ENCODE measurements around the gene NCLN. TPM values are rescaled to one million over a fixed set of nuclear protein-coding genes. Genes with fewer than 3 reads are reported as not detected.
"Not testable (repeated sequence)": the region's sequence is repeated elsewhere in the genome, so short reads cannot be mapped to it uniquely, and the experiment has no call there.

Gene NCLN
- total RNA-seq, 1 experiment from 2014 or later = 62.2 TPM

DNA sequence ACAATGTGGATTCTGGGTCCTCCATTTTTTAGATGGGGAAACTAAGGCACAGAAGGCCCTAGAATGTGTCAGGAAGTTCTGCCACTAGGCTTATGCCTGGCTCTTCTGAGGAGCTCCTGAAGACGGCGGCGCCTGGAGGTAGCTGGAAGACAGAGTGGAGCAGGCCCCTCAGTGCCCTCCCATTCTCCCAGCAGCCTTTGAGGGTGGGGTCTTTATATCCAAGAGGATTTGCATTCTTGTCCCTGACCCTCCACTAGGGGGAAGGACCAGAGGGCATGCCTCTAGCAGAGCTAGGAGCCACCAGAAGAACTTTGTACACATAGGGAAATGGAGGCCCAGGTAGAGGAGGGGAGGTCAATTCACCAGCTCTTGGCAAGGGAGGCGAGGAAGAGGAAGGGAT, 48.1 kb downstream of the NCLN start:
- in situ Hi-C loops (cut with HindIII; ENCODE audit: low pct_unique_long_range_greater_than_20kb, low sequenced_read_pairs) = no loop called here
- DNase-seq (ENCODE audit: low read depth, low spot score) = no peak

DNA sequence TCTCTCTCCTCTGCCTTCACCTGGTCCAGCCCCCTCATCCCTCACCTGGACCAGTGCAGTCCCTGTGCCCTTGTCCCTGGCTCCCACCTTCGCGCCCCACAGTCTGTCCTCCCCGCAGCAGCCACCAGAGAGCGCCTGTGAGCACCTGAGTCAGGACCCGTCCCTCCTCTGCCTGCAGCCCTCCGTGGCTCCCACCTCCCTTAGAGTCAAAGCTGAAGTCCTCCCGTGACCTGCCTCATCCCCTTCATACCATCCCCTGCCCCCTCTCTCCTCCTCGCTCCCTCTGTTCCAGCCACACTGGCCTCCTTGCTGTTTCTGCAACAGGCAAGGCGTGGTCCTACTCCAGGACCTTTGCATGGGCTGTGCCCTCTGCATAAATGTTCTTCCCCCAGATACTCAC, 49.1 kb downstream of the NCLN start:
- DNase-seq (ENCODE audit: low read depth, low spot score) = no peak
- in situ Hi-C loops (cut with HindIII; ENCODE audit: low pct_unique_long_range_greater_than_20kb, low sequenced_read_pairs) = no loop called here

DNA sequence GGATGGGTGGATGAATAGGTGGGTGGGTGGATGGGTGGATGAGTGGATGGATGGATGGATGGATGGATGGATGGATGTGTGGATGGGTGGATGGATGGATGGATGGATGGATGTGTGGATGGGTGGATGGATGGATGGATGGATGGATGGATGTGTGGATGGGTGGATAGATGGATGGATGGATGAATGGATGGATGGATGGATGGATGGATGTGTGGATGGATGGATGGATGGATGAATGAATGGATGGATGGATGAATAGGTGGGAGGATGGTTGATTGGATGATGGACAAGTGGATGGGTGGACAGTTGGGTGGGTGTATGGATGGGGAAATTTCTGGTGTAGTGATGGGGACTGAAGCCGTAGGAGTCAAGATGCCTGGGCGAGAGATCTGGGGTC, 49.9 kb downstream of the NCLN start:
- in situ Hi-C loops (cut with HindIII; ENCODE audit: low pct_unique_long_range_greater_than_20kb, low sequenced_read_pairs); DNase-seq (ENCODE audit: low read depth, low spot score): not testable (repeated sequence)

DNA sequence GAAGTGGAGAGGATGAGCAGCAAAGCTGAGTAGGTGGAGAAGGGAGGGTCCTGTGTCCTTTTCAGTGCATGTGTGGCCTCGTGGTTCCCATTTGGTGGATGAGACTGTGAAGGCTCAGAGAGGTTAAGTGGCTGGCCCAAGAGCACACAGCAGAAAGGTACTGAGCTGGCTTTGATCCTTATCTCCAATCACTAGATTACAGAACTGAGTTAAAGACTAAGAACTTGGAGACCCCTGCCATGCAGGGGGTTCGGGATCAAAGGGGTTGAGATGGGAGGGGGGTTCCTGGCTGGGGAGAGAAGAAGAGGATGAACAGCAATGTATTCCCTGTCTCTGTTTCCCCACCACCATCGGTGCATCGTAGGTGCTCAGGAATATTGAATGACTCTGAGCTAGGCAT, 50.5 kb downstream of the NCLN start:
- in situ Hi-C loops (cut with HindIII; ENCODE audit: low pct_unique_long_range_greater_than_20kb, low sequenced_read_pairs) = no loop called here
- DNase-seq (ENCODE audit: low read depth, low spot score) = no peak

DNA sequence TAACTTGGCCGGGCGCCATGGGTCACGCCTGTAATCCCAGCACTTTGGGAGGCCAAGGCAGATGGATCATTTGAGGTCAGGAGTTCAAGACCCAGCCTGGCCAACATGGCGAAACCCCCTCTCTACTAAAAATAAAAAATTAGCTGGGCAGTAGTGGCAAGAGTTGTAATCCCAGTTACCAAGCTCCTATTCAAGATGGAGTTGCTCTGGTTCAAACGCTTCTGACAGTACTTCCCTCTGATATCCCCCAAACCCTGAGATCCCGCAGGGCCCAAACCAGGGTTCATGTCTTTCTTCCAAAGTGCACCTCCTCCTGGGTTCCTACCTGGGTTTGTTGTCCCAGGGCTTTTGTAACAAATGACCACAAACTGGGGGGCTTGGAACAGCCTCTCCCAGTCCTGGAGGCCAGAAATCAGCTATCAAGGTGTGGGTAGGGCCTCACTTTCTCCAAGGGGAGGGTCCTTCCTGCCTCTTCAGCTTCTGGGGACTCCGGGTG, 52.4 kb downstream of the NCLN start:
- in situ Hi-C loops (cut with HindIII; ENCODE audit: low pct_unique_long_range_greater_than_20kb, low sequenced_read_pairs) = no loop called here
- no peak for DNase-seq (ENCODE audit: low read depth, low spot score)

DNA sequence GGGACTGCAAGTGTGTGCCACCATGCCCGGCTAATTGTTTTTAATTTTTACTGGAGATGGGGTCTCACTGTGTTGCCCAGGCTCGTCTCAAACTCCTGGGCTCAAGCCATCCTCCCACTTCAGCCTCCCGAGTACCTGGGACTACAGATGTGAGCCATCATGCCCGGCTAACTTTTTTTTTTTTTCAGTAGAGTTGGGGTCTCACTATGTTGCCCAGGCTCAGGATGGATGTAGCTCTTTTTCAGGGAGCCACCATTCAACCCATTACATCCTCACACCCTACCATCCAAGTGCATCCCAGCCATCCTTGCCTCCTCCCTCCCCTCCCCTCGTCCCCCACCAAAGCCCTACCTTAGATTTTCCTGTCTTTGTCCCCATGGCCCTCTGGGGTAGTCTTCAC, 53.6 kb downstream of the NCLN start:
- no peak for DNase-seq (ENCODE audit: low read depth, low spot score)
- in situ Hi-C loops (cut with HindIII; ENCODE audit: low pct_unique_long_range_greater_than_20kb, low sequenced_read_pairs) = no loop called here

DNA sequence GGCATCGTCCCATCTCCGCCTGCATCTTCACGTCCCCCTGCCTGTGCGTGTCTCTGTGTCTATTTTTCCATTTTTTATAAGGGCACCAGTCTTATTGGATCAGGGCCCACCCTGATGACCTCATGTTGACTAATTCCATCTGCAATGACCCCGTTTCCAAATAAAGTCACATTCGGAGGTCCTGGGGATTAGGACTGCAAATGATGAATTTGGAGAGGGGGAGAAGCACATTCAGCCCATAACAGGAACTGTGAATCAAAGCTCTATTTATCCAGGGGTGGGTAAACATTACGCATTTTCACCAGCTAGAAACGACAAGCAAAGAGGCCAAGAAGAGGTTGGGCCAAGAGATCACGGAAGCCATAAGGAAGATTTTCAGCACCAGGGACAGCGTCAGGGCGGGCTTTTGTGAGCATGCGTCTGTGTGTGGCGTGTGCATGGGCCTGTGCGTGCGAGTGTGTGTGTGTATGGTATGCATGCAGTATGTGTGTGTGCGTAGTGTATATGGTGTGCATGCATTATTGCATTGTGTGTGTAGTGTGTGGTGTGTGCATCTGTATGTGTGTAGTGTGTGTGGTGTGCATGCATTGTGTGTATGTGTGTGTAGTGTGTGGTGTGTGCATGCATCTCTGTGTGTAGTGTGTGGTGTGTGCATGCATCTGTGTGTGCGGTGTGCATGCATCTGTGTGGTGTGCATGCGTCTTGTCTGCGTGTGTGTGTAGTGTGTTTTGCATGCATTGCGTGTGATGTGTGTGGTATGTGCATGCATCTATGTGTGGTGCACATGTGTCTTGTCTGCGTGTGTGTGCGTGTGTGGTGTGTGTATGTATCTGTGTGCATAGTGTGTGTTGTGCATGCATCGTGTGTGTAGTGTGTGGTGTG, 58.3 kb downstream of the NCLN start:
- peak; percentile 57 for DNase-seq (ENCODE audit: low read depth, low spot score)
- in situ Hi-C loops (cut with HindIII; ENCODE audit: low pct_unique_long_range_greater_than_20kb, low sequenced_read_pairs) = no loop called here

DNA sequence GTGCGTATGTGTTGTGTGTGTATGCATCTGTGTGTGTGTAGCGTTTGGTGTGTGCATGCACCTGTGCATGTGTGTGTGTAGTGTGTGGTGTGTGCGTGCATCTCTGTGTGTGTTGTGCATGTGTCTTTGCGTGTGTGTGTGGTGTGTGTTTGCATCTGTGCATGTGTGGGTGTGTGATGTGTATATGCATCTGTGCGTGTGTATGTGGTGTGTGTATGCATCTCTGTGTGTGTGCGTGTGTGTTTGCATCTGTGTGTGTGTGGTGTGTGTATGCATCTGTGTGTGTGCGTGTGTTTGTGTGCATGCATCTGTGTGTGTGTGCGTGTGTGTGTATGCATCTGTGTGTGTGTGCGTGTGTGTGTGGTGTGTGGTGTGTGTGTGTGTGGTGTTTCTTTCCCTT, 59.3 kb downstream of the NCLN start:
- DNase-seq (ENCODE audit: low read depth, low spot score) = no peak
- in situ Hi-C loops (cut with HindIII; ENCODE audit: low pct_unique_long_range_greater_than_20kb, low sequenced_read_pairs) = no loop called here

DNA sequence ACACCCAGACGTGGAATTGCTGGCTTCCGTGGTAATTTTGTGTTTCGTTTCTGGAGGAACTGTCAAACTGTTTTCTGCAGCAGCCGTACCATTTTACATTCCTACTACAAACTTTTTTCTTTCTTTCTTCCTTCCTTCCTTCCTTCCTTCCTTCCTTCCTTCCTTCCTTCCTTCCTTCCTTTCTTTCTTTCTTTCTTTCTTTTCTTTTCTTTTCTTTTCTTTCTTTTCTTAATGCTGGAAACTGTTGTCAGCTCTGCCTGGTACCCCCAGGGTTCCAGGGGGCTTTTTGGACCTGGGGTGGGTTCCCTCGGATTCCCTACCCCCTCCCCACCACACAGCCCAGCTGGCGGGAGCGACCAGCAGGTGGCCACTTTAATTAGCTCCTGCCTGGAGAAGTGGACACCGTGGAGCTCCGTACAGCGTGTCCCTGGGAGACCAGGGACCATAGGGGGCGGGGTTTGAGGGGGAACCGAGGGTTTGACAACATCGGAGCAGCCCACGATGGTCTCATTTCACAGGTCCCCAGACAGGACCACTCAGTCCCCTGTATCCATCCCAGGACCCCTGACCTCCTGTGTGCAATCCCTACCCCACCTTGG, 63.1 kb downstream of the NCLN start:
- in situ Hi-C loops (cut with HindIII; ENCODE audit: low pct_unique_long_range_greater_than_20kb, low sequenced_read_pairs) = no loop called here

DNA sequence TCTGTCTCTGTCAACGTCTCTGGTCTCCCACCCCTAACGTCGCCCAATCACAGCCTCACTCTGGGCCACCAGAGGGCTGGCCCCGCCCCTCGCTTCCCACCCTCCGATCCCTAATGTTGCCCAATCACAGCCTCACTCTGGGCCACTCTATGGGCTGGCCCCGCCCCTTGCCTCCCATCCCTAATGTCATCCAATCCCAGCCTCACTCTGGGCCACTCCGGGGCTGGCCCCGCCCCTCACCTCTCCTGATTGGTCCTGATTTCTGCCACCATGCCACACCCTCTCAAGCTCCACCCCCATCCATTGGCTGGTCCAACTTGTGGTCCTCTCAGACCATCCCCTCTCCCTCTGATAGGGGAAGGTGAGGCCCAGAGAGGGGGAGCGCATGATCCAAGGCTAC, 63.7 kb downstream of the NCLN start:
- in situ Hi-C loops (cut with HindIII; ENCODE audit: low pct_unique_long_range_greater_than_20kb, low sequenced_read_pairs) = no loop called here
- peak; percentile 75 for DNase-seq (ENCODE audit: low read depth, low spot score)

More for the DNA sequence above, 63.1 kb downstream of the NCLN start:
- no peak for DNase-seq (ENCODE audit: low read depth, low spot score)

DNA sequence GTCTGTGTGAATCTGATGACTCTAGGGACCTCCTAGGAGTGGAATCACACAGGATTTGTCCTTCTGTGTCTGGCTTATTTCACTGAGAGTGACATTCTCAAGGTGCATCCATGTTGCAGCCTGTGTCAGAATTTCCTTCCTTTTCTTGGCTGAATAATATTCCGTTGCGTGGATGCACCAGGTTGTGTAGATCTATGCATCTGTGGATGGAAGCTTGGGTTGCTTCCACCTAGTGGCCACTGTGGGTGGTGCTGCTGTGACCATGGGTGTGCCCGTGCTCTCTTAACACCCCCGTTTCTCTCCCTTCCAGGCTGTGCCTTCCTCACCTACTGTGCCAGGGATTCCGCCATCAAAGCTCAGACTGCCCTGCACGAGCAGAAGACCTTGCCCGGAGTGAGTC, 64.9 kb downstream of the NCLN start:
- peak; percentile 53 for DNase-seq (ENCODE audit: low read depth, low spot score)
- in situ Hi-C loops (cut with HindIII; ENCODE audit: low pct_unique_long_range_greater_than_20kb, low sequenced_read_pairs) = no loop called here

DNA sequence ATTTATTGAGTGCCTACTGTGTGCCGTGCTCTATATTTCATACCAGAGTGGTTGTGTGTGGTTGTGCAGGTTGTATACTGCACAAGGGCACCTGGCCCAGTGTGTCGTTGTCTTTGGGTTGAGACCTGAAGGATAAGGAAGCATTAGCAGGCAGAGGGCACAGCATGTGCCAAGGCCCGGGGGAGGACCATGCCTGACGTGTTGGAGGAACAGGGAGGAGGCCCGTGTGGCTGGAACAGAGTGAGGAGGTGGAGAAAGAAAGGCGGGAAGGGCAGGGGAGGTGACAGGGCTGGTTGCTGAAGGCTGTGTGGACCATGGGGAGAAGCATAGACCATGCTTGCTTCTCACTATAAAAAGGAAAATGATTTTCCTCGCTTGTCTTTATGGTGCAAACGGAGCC, 65.5 kb downstream of the NCLN start:
- in situ Hi-C loops (cut with HindIII; ENCODE audit: low pct_unique_long_range_greater_than_20kb, low sequenced_read_pairs) = no loop called here
- DNase-seq (ENCODE audit: low read depth, low spot score) = no peak

DNA sequence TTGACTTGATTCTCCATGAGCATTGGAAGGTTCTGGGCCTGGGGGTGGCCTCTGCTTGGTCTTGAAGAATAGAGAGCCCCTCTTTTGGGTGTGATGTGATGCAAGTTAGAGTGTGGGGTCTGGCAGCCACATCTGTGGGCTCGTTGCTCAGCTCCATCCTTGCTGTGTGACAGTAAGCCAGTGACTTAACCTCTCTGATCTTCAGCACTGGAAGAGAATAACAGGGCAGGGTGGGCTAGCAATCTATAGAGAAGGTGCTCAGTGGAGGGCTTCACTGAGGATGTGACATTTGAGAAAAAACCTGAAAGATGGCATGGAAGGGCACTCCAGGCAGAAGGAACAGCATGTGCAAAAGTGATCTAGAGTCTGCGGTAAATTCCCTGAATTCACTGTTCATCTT, 66.9 kb downstream of the NCLN start:
- in situ Hi-C loops (cut with HindIII; ENCODE audit: low pct_unique_long_range_greater_than_20kb, low sequenced_read_pairs) = no loop called here
- DNase-seq (ENCODE audit: low read depth, low spot score) = no peak

DNA sequence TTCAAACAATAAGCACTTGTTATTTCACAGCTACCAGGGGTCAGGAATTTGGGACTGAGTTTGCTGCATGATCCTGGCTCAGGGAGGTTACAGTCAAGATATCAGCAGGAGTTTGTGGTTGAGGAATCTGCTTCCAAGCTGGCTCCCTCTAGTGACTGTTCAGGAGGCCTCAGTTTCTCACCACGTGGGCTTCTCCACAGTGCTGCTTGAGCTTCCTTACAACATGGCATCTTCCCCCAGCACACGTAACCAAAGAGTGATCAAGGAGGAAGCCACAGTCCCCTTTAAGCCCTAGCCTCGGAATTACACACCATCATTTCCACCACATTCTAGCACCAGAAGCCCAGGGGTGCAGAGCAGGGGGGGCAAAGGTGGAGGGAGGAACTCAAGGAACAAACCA, 67.5 kb downstream of the NCLN start:
- in situ Hi-C loops (cut with HindIII; ENCODE audit: low pct_unique_long_range_greater_than_20kb, low sequenced_read_pairs) = no loop called here
- DNase-seq (ENCODE audit: low read depth, low spot score) = peak; percentile 28

DNA sequence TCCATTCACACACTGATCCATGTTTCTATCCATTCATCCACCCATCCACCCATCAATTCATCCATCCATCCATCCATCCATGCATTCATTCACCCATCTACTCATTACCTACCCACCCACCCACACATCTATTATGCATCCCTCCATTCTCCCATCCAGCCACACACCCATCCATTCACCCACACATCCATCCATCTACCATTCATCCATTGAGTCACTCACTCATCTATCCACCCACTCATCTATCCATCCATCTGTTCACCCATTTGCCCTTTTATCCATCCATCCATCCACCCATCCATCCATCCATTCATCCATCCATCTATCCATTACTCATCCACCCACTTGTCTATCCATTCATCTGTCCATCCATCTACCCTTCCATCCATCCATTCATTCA, 68.8 kb downstream of the NCLN start:
- in situ Hi-C loops (cut with HindIII; ENCODE audit: low pct_unique_long_range_greater_than_20kb, low sequenced_read_pairs) = no loop called here

DNA sequence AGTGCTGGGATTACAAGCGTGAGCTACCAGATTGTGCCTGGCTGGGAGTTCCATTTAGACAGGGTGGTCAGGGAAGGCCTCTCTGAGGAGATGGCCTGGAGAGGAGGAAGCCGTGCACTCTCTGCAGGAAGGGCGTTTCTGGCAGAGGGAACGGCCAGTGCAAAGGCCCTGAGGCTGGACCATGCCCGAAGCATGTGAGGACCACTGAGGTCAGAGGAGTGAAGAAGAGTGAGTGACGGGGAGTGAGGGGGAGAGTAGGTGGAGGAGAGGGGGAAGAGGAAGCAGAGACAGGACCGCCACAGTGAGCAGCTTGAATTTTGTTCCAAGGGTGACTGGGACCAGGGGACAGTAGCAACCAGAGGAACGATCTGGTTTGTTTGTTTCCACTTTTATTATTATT, 71.3 kb downstream of the NCLN start:
- DNase-seq (ENCODE audit: low read depth, low spot score) = no peak
- in situ Hi-C loops (cut with HindIII; ENCODE audit: low pct_unique_long_range_greater_than_20kb, low sequenced_read_pairs) = no loop called here

More for the DNA sequence above, 68.8 kb downstream of the NCLN start:
- DNase-seq (ENCODE audit: low read depth, low spot score) = no peak

All from SK-MEL-5 (cell line).